A549 (cell line): Measurements from ENCODE around the gene NPEPPS.

ENCODE experiments used
- CEBPB ChIP-seq, 2 experiments: fragments of >200 bp in 1 of 2; sonication (Bioruptor Twin) in 1 of 2; formaldehyde crosslinking in 1 of 2; IDR thresholded peaks; 2 replicates each; pipeline ENCODE4 v1.6.1; 2012 to 2016
- CTCF ChIP-seq: fragments of >200 bp; sonication (Bioruptor Twin); formaldehyde crosslinking; IDR thresholded peaks from 3 replicates; pipeline ENCODE4 v1.5.1; 2016
- EP300 ChIP-seq, 2 experiments: fragments of >200 bp; sonication (Bioruptor Twin); formaldehyde crosslinking; IDR thresholded peaks; 2 replicates in 1 of 2; 3 replicates in 1 of 2; pipeline ENCODE4 v1.6.1; 2016 to 2017
- ESRRA ChIP-seq: fragments of 150-350 bp; IDR thresholded peaks from 2 replicates; pipeline ENCODE4 v1.6.1; 2014; ENCODE audit warnings: mild to moderate bottlenecking, low read length, borderline replicate concordance
- HDAC2 ChIP-seq: fragments of 200-600 bp; sonication (generic); IDR thresholded peaks from 2 replicates; pipeline ENCODE4 v1.6.1; 2016
- HOXA7 ChIP-seq: fragments of 250-450 bp; sonication (Bioruptor Pico); IDR thresholded peaks from 2 replicates; pipeline ENCODE4 v1.5.0; 2020; ENCODE audit warnings: mild to moderate bottlenecking, moderate library complexity
- MAX ChIP-seq: IDR thresholded peaks from 2 replicates; pipeline ENCODE4 v1.6.1; 2012
- POLR2A ChIP-seq: IDR thresholded peaks from 2 replicates; pipeline ENCODE4 v1.6.1; 2012; ENCODE audit warnings: mild to moderate bottlenecking, low read length
- SREBF2 ChIP-seq: fragments of 450-650 bp; IDR thresholded peaks from 2 replicates; pipeline ENCODE4 v1.6.1; 2014; ENCODE audit warnings: mild to moderate bottlenecking, moderate library complexity
- TF ChIP-seq, protein P1 (sequence below): fragments of 450-650 bp; IDR thresholded peaks from 2 replicates; pipeline ENCODE4 v1.6.1; 2014; ENCODE audit warnings: antibody characterized with exemption
- TF ChIP-seq, protein P2 (sequence below): IDR thresholded peaks from 2 replicates; pipeline ENCODE4 v1.6.1; 2012; ENCODE audit warnings: low read depth, borderline replicate concordance

DNA sequence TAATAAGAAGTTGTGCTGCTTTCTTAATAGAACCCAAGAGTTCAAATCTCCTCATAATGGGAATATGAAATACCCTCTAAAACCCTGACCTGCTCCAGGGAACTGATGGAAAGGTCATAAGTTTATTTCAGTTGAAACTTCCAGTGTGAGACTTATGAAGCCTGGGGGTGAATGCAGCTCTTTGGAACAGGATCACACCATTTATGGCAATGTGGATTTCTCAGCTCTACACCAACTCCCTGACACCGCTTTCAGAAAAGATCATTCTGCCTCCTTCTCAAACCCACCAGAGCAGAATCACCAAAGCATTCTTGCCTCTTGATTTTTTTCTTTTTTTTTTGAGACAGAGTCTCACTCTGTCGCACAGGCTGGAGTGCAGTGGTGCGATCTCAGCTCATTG is 102.1 kb downstream of the NPEPPS start:
- TF ChIP-seq CTCF (no peak), MAX (no peak), HDAC2 (no peak), POLR2A (no peak), HOXA7 (CRISPR knock-in tag) (no peak), ESRRA (no peak), CEBPB (IDR thresholded peaks at IDR 0.05) (no peak), EP300 (IDR thresholded peaks at IDR 0.05) (no peak), SREBF2 (no peak)
- TF ChIP-seq, protein P1, sequence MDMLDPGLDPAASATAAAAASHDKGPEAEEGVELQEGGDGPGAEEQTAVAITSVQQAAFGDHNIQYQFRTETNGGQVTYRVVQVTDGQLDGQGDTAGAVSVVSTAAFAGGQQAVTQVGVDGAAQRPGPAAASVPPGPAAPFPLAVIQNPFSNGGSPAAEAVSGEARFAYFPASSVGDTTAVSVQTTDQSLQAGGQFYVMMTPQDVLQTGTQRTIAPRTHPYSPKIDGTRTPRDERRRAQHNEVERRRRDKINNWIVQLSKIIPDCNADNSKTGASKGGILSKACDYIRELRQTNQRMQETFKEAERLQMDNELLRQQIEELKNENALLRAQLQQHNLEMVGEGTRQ: no peak
- TF ChIP-seq, protein P2, sequence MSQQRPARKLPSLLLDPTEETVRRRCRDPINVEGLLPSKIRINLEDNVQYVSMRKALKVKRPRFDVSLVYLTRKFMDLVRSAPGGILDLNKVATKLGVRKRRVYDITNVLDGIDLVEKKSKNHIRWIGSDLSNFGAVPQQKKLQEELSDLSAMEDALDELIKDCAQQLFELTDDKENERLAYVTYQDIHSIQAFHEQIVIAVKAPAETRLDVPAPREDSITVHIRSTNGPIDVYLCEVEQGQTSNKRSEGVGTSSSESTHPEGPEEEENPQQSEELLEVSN: no peak
